ENCODE results near the gene C6orf141.

DNA sequence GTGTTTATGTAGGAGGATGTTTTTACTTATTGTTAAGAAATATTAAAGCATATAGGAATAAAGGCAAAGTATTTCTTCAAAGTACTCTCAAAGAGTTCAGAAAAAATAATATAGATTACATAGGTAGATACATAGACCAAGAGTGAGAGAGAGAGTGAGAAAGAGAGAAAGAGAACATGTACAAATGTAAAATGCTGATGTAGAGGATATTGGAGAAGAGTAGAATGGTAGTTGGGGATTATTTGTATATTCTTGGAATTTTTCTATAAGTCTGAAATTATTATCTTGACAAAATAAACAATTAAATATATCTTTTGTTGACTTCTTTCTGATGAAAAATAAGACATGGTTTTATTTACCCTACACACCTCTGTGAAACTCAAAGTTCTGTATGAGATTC, 29.2 kb downstream of the C6orf141 start:
- TF ChIP-seq, protein P1, sequence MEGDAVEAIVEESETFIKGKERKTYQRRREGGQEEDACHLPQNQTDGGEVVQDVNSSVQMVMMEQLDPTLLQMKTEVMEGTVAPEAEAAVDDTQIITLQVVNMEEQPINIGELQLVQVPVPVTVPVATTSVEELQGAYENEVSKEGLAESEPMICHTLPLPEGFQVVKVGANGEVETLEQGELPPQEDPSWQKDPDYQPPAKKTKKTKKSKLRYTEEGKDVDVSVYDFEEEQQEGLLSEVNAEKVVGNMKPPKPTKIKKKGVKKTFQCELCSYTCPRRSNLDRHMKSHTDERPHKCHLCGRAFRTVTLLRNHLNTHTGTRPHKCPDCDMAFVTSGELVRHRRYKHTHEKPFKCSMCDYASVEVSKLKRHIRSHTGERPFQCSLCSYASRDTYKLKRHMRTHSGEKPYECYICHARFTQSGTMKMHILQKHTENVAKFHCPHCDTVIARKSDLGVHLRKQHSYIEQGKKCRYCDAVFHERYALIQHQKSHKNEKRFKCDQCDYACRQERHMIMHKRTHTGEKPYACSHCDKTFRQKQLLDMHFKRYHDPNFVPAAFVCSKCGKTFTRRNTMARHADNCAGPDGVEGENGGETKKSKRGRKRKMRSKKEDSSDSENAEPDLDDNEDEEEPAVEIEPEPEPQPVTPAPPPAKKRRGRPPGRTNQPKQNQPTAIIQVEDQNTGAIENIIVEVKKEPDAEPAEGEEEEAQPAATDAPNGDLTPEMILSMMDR (conservative IDR thresholded peaks at IDR 0.05; ENCODE audit: low read depth, low read length), result no peak
- no peak for TF ChIP-seq EZH2 (IDR thresholded peaks at IDR 0.05; ENCODE audit: borderline replicate concordance, low read depth, low read length, poor library complexity, severe bottlenecking)

All from A673 (cell line).